GM23338 (cell line): ENCODE results near the gene NSD1. TPM values are rescaled to one million over a fixed set of nuclear protein-coding genes. Genes with fewer than 3 reads are reported as not detected.

ENCODE experiments used
- ATAC-seq: fragments of 200-7000 bp; cut with Tn5 transposase; 3 replicates; pipeline ENCODE4 v1.9.1; 2020
- DNase-seq: peaks from one replicate; pipeline ENCODE4 v3.0.0-alpha.2; 2015; ENCODE audit warnings: low spot score
- H2AFZ ChIP-seq: fragments of 200-600 bp; sonication (generic); 2 replicates; pipeline ENCODE4 v1.8.0; 2016; ENCODE audit warnings: antibody characterized with exemption, mild to moderate bottlenecking, moderate library complexity
- H3F3A ChIP-seq: fragments of 200-600 bp; sonication (generic); replicated peaks from 2 replicates; pipeline ENCODE4 v1.8.0; 2017; ENCODE audit warnings: antibody characterized with exemption, mixed run types, low read depth
- H3K27ac ChIP-seq: fragments of 200-600 bp; sonication (generic); 2 replicates; pipeline ENCODE4 v1.6.1; 2016; ENCODE audit warnings: low read depth
- H3K27me3 ChIP-seq: fragments of 200-600 bp; sonication (generic); 2 replicates; pipeline ENCODE4 v1.8.0; 2016; ENCODE audit warnings: mild to moderate bottlenecking, mixed run types, moderate library complexity; ENCODE audit not compliant: insufficient read depth
- H3K36me3 ChIP-seq: fragments of 200-600 bp; sonication (generic); 2 replicates; pipeline ENCODE4 v1.8.0; 2016; ENCODE audit warnings: mild to moderate bottlenecking; ENCODE audit not compliant: insufficient read depth
- H3K4me1 ChIP-seq: fragments of 200-600 bp; sonication (generic); 2 replicates; pipeline ENCODE4 v1.8.0; 2016; ENCODE audit warnings: mild to moderate bottlenecking, moderate library complexity; ENCODE audit not compliant: insufficient read depth
- H3K4me2 ChIP-seq: fragments of 200-600 bp; sonication (generic); 2 replicates; pipeline ENCODE4 v1.7.1; 2017; ENCODE audit warnings: mixed run types
- H3K4me3 ChIP-seq: fragments of 200-600 bp; sonication (generic); 2 replicates; pipeline ENCODE4 v1.6.1; 2016; ENCODE audit warnings: mixed run types
- H3K79me2 ChIP-seq: fragments of 200-600 bp; sonication (generic); replicated peaks from 2 replicates; pipeline ENCODE4 v1.8.0; 2017; ENCODE audit warnings: mild to moderate bottlenecking; ENCODE audit not compliant: insufficient read depth
- H3K9me2 ChIP-seq: fragments of 200-600 bp; sonication (generic); 2 replicates; pipeline ENCODE4 v1.8.0; 2017; ENCODE audit not compliant: insufficient read depth
- H4K20me1 ChIP-seq: fragments of 200-600 bp; sonication (generic); replicated peaks from 2 replicates; pipeline ENCODE4 v1.8.0; 2017; ENCODE audit warnings: mild to moderate bottlenecking; ENCODE audit not compliant: insufficient read depth
- H3K27ac Mint-ChIP-seq: 2 replicates; pipeline ENCODE4 v1.8.0; 2020; ENCODE audit warnings: inconsistent platforms, mild to moderate bottlenecking, moderate library complexity, mixed read lengths
- H3K27me3 Mint-ChIP-seq: 3 replicates; pipeline ENCODE4 v1.8.0; 2022; ENCODE audit warnings: low read depth, mild to moderate bottlenecking, moderate library complexity, mixed read lengths, inconsistent platforms; ENCODE audit not compliant: insufficient read depth, poor library complexity
- H3K36me3 Mint-ChIP-seq: 3 replicates; pipeline ENCODE4 v1.8.0; 2021; ENCODE audit warnings: low read depth, mild to moderate bottlenecking, inconsistent platforms, moderate library complexity, mixed read lengths
- H3K4me1 Mint-ChIP-seq: 3 replicates; pipeline ENCODE4 v1.8.0; 2020; ENCODE audit warnings: mild to moderate bottlenecking, inconsistent platforms, mixed read lengths
- H3K4me3 Mint-ChIP-seq: 3 replicates; pipeline ENCODE4 v1.8.0; 2021; ENCODE audit warnings: moderate library complexity, mild to moderate bottlenecking, inconsistent platforms, mixed read lengths
- H3K9me3 Mint-ChIP-seq: 3 replicates; pipeline ENCODE4 v1.8.0; 2020; ENCODE audit warnings: moderate library complexity, mild to moderate bottlenecking, inconsistent platforms, mixed read lengths
- CREB1 ChIP-seq: fragments of 250-450 bp; sonication (Bioruptor Pico); IDR thresholded peaks from 2 replicates; pipeline ENCODE4 v1.5.0; 2020; ENCODE audit warnings: low read depth, mild to moderate bottlenecking, moderate library complexity
- ETS1 ChIP-seq: IDR thresholded peaks from 2 replicates; pipeline ENCODE4 v1.6.1; 2016; ENCODE audit warnings: antibody characterized with exemption
- EZH2 ChIP-seq: fragments of 200-600 bp; sonication (generic); IDR thresholded peaks from one replicate; pipeline ENCODE4 v1.8.0; 2017; ENCODE audit warnings: antibody characterized with exemption, mild to moderate bottlenecking, low read depth; ENCODE audit not compliant: unreplicated experiment
- EZH2phosphoT487 ChIP-seq: fragments of 200-600 bp; sonication (generic); IDR thresholded peaks from one replicate; pipeline ENCODE4 v1.8.1; 2018; ENCODE audit warnings: antibody characterized with exemption; ENCODE audit not compliant: unreplicated experiment
- JUNB ChIP-seq: IDR thresholded peaks from one replicate; pipeline ENCODE4 v1.6.1; 2016; ENCODE audit warnings: antibody characterized with exemption; ENCODE audit not compliant: unreplicated experiment
- NANOG ChIP-seq: IDR thresholded peaks from 2 replicates; pipeline ENCODE4 v1.6.1; 2016; ENCODE audit warnings: antibody characterized with exemption, borderline replicate concordance
- POLR2AphosphoS5 ChIP-seq: IDR thresholded peaks from 2 replicates; pipeline ENCODE4 v1.6.1; 2016; ENCODE audit warnings: antibody characterized with exemption, low read depth
- STAT1 ChIP-seq: IDR thresholded peaks from one replicate; pipeline ENCODE4 v1.6.1; 2016; ENCODE audit warnings: antibody characterized with exemption; ENCODE audit not compliant: unreplicated experiment
- ZNF114 ChIP-seq: fragments of 250-450 bp; sonication (Bioruptor Pico); IDR thresholded peaks from 2 replicates; pipeline ENCODE4 v1.5.0; 2020; ENCODE audit warnings: mild to moderate bottlenecking, moderate library complexity
- ZNF331 ChIP-seq: fragments of 250-450 bp; sonication (Bioruptor Pico); IDR thresholded peaks from 2 replicates; pipeline ENCODE4 v1.5.0; 2020; ENCODE audit warnings: low read depth, mild to moderate bottlenecking, moderate library complexity
- polyA plus RNA-seq: library from polyadenylated mRNA; unstranded; fragments of >200 nt; fragmentation: Nextera tagmentation; extraction: Ambion mirVana; gene quantifications from 2 replicates; pipeline ENCODE4 v1.2.1, GENCODE V29; 2016
- total RNA-seq: library from RNA; depleted of rRNA; stranded (reverse); fragments of >200 nt; shearing (Covaris generic); gene quantifications from 2 replicates; pipeline ENCODE4 v1.2.3, GENCODE V29; 2014
- TF ChIP-seq, protein P1 (sequence below): fragments of 250-450 bp; sonication (Bioruptor Pico); IDR thresholded peaks from 2 replicates; pipeline ENCODE4 v1.5.0; 2020; ENCODE audit warnings: mild to moderate bottlenecking, moderate library complexity
- TF ChIP-seq, protein P2 (sequence below), 2 experiments: fragments of 200-600 bp in 1 of 2; sonication (generic) in 1 of 2; conservative IDR thresholded peaks; 2 replicates each; pipeline versions ENCODE4 v1.5.1 to v1.6.1; 2016 to 2017; ENCODE audit warnings: antibody characterized with exemption in 2 of 2, low read depth in 2 of 2, mild to moderate bottlenecking in 2 of 2, moderate library complexity in 1 of 2
- TF ChIP-seq, protein P3 (sequence below): IDR thresholded peaks from one replicate; pipeline ENCODE4 v1.6.1; 2018; ENCODE audit warnings: antibody characterized with exemption; ENCODE audit not compliant: unreplicated experiment

NSD1 gene
- total and polyA plus RNA-seq, 2 experiments from 2014 or later = 96.4 to 106 TPM

- Histone ChIP-seq H3K36me3 (peaks cover 5% of the 10 kb centered on the region; the same call in 1 of the 2 replicates), H3K4me3 (no peak overlapping the region), H3K79me2 (no peaks in the 10 kb centered on the region), H4K20me1 (peaks cover 6% of the 10 kb centered on the region; the same call in 1 of the 2 replicates), H2AFZ (no peak overlapping the region), H3K4me2 (no peak overlapping the region), H3K4me1 (no peaks in the 10 kb centered on the region; the same call in 1 of the 2 replicates), H3K27ac (no peak overlapping the region), H3K27me3 (no peaks in the 10 kb centered on the region), H3F3A (no peaks in the 10 kb centered on the region), H3K9me2 (no peaks in the 10 kb centered on the region)
- Mint-ChIP-seq H3K27me3 (peaks cover 11% of the 10 kb centered on the region), H3K4me3 (no peak overlapping the region), H3K36me3 (peaks cover 58% of the 10 kb centered on the region), H3K9me3 (no peaks in the 10 kb centered on the region), H3K4me1 (peaks cover 15% of the 10 kb centered on the region), H3K27ac (no peak overlapping the region)
- DNase-seq (no peak), ATAC-seq (no peak)
- TF ChIP-seq EZH2phosphoT487 (no peak), CREB1 (CRISPR knock-in tag) (no peak), ZNF331 (CRISPR knock-in tag) (no peak), NANOG (no peak), STAT1 (no peak), POLR2AphosphoS5 (no peak), ZNF114 (no peak), JUNB (no peak), EZH2 (no peak), ETS1 (no peak)
- TF ChIP-seq, protein P1, sequence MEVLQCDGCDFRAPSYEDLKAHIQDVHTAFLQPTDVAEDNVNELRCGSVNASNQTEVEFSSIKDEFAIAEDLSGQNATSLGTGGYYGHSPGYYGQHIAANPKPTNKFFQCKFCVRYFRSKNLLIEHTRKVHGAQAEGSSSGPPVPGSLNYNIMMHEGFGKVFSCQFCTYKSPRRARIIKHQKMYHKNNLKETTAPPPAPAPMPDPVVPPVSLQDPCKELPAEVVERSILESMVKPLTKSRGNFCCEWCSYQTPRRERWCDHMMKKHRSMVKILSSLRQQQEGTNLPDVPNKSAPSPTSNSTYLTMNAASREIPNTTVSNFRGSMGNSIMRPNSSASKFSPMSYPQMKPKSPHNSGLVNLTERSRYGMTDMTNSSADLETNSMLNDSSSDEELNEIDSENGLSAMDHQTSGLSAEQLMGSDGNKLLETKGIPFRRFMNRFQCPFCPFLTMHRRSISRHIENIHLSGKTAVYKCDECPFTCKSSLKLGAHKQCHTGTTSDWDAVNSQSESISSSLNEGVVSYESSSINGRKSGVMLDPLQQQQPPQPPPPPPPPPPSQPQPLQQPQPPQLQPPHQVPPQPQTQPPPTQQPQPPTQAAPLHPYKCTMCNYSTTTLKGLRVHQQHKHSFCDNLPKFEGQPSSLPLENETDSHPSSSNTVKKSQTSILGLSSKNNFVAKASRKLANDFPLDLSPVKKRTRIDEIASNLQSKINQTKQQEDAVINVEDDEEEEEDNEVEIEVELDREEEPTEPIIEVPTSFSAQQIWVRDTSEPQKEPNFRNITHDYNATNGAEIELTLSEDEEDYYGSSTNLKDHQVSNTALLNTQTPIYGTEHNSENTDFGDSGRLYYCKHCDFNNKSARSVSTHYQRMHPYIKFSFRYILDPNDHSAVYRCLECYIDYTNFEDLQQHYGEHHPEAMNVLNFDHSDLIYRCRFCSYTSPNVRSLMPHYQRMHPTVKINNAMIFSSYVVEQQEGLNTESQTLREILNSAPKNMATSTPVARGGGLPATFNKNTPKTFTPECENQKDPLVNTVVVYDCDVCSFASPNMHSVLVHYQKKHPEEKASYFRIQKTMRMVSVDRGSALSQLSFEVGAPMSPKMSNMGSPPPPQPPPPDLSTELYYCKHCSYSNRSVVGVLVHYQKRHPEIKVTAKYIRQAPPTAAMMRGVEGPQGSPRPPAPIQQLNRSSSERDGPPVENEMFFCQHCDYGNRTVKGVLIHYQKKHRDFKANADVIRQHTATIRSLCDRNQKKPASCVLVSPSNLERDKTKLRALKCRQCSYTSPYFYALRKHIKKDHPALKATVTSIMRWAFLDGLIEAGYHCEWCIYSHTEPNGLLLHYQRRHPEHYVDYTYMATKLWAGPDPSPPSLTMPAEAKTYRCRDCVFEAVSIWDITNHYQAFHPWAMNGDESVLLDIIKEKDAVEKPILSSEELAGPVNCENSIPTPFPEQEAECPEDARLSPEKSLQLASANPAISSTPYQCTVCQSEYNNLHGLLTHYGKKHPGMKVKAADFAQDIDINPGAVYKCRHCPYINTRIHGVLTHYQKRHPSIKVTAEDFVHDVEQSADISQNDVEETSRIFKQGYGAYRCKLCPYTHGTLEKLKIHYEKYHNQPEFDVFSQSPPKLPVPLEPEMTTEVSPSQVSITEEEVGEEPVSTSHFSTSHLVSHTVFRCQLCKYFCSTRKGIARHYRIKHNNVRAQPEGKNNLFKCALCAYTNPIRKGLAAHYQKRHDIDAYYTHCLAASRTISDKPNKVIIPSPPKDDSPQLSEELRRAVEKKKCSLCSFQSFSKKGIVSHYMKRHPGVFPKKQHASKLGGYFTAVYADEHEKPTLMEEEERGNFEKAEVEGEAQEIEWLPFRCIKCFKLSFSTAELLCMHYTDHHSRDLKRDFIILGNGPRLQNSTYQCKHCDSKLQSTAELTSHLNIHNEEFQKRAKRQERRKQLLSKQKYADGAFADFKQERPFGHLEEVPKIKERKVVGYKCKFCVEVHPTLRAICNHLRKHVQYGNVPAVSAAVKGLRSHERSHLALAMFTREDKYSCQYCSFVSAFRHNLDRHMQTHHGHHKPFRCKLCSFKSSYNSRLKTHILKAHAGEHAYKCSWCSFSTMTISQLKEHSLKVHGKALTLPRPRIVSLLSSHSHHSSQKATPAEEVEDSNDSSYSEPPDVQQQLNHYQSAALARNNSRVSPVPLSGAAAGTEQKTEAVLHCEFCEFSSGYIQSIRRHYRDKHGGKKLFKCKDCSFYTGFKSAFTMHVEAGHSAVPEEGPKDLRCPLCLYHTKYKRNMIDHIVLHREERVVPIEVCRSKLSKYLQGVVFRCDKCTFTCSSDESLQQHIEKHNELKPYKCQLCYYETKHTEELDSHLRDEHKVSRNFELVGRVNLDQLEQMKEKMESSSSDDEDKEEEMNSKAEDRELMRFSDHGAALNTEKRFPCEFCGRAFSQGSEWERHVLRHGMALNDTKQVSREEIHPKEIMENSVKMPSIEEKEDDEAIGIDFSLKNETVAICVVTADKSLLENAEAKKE (CRISPR knock-in tag) = no peak
- TF ChIP-seq, protein P2, sequence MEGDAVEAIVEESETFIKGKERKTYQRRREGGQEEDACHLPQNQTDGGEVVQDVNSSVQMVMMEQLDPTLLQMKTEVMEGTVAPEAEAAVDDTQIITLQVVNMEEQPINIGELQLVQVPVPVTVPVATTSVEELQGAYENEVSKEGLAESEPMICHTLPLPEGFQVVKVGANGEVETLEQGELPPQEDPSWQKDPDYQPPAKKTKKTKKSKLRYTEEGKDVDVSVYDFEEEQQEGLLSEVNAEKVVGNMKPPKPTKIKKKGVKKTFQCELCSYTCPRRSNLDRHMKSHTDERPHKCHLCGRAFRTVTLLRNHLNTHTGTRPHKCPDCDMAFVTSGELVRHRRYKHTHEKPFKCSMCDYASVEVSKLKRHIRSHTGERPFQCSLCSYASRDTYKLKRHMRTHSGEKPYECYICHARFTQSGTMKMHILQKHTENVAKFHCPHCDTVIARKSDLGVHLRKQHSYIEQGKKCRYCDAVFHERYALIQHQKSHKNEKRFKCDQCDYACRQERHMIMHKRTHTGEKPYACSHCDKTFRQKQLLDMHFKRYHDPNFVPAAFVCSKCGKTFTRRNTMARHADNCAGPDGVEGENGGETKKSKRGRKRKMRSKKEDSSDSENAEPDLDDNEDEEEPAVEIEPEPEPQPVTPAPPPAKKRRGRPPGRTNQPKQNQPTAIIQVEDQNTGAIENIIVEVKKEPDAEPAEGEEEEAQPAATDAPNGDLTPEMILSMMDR (conservative IDR thresholded peaks at IDR 0.05; ENCODE audit: low read depth in 2 of 2) = no peak
- TF ChIP-seq, protein P3, sequence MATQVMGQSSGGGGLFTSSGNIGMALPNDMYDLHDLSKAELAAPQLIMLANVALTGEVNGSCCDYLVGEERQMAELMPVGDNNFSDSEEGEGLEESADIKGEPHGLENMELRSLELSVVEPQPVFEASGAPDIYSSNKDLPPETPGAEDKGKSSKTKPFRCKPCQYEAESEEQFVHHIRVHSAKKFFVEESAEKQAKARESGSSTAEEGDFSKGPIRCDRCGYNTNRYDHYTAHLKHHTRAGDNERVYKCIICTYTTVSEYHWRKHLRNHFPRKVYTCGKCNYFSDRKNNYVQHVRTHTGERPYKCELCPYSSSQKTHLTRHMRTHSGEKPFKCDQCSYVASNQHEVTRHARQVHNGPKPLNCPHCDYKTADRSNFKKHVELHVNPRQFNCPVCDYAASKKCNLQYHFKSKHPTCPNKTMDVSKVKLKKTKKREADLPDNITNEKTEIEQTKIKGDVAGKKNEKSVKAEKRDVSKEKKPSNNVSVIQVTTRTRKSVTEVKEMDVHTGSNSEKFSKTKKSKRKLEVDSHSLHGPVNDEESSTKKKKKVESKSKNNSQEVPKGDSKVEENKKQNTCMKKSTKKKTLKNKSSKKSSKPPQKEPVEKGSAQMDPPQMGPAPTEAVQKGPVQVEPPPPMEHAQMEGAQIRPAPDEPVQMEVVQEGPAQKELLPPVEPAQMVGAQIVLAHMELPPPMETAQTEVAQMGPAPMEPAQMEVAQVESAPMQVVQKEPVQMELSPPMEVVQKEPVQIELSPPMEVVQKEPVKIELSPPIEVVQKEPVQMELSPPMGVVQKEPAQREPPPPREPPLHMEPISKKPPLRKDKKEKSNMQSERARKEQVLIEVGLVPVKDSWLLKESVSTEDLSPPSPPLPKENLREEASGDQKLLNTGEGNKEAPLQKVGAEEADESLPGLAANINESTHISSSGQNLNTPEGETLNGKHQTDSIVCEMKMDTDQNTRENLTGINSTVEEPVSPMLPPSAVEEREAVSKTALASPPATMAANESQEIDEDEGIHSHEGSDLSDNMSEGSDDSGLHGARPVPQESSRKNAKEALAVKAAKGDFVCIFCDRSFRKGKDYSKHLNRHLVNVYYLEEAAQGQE = no peak
Measured at GRCh38 chr5:177334155-177334551, 200.6 kb downstream of the NSD1 start.
